Stimulated activated naive CD8-positive, alpha-beta T cell treated with anti-CD3 and anti-CD28 coated beads, Interleukin-15, amount 100 ng/mL, for 72 hours (primary cell): ENCODE data around the gene ARHGDIG.
A peak's percentile ranks its signal among the peaks of the same experiment; 100 is the strongest.
"Not testable (repeated sequence)": the region's sequence is repeated elsewhere in the genome, so short reads cannot be mapped to it uniquely, and the experiment has no call there.

ENCODE experiments used
- ATAC-seq: fragments of 150-1000 bp; cut with Tn5 transposase; 2 replicates; pipeline ENCODE4 v1.10.0; 2021; ENCODE audit warnings: mild to moderate bottlenecking, moderate library complexity
- DNase-seq, 2 donors: peaks; one replicate each; pipeline ENCODE4 v3.0.0; 2021 to 2022
- H3K27ac Mint-ChIP-seq, 2 donors: one replicate each; pipeline ENCODE4 v1.8.0; 2022; ENCODE audit warnings: mild to moderate bottlenecking in 2 of 2, mixed read lengths in 2 of 2, moderate library complexity in 2 of 2
- H3K27me3 Mint-ChIP-seq: one replicate; pipeline ENCODE4 v1.8.0; 2022; ENCODE audit warnings: mixed read lengths
- H3K4me1 Mint-ChIP-seq: one replicate; pipeline ENCODE4 v1.8.0; 2022; ENCODE audit warnings: mild to moderate bottlenecking, mixed read lengths
- H3K4me3 Mint-ChIP-seq, 2 donors: one replicate each; pipeline ENCODE4 v1.8.0; 2022; ENCODE audit warnings: mild to moderate bottlenecking in 2 of 2, mixed read lengths in 2 of 2, moderate library complexity in 1 of 2
- H3K9me3 Mint-ChIP-seq, 2 donors: one replicate each; pipeline ENCODE4 v1.8.0; 2022; ENCODE audit warnings: mixed read lengths in 2 of 2

Gene ARHGDIG

DNA sequence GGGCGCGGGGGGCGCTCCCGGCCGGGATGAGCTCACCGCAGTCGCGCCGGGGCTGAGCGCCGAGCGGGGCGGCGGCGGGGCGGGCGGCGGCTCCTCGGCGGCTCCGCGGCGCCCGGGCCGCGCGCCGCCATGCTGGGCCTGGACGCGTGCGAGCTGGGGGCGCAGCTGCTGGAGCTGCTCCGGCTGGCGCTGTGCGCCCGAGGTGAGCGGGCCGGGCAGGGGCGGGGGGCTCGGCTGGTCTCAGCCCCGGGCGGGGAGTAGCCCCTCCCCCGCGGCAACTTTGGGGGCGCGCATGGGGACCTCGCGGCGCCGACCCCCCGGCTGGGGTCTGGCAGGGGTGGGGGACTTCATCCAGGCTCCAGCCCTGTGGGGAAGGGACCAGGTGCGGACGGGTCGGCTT is at the start of gene ARHGDIG:
TSS of gene ARHGDIG (plus strand) at position 40 of the 400 bp plus-strand sequence. CDS start at position 130, 90 bp downstream.
- H3K4me3 Mint-ChIP-seq = peak within 1 kb of the TSS; percentile 26 to 45
- DNase-seq (no peak), ATAC-seq (peak; percentile 14)
- peaks cover 11% of the 10 kb centered on the region for H3K4me1 Mint-ChIP-seq
- H3K27me3 Mint-ChIP-seq = peaks cover 60% of the 10 kb centered on the region
- H3K27ac Mint-ChIP-seq = no peak within 1 kb of the TSS
- no peaks in the 10 kb centered on the region for H3K9me3 Mint-ChIP-seq

GRCh38 chr16:230949-231348 is 49.4 kb upstream of the ARHGDIG start:
- Mint-ChIP-seq H3K27me3 (no peaks in the 10 kb centered on the region), H3K4me3 (peak overlapping the region in 1 of 2 donors; percentile 24), H3K9me3 (no peaks in the 10 kb centered on the region), H3K4me1 (peaks cover 54% of the 10 kb centered on the region), H3K27ac (no peak overlapping the region)
- DNase-seq (no peak), ATAC-seq (no peak)

GRCh38 chr16:234468-235305 is 45.7 kb upstream of the ARHGDIG start, which contains the start of gene FAM234A:
TSS of gene FAM234A (plus strand) at chr16:234821. CDS start at chr16:254414, 19,593 bp downstream.
- Mint-ChIP-seq H3K27me3 (no peaks in the 10 kb centered on the region), H3K27ac (peak within 1 kb of the TSS; percentile 95 to 98), H3K4me1 (peaks cover 37% of the 10 kb centered on the region), H3K4me3 (peak within 1 kb of the TSS; percentile 85 to 96), H3K9me3 (no peaks in the 10 kb centered on the region)
- DNase-seq = peak; percentile 96 to 97
- peak; percentile 96 for ATAC-seq

GRCh38 chr16:239948-240277 is 40.5 kb upstream of the ARHGDIG start:
- peaks cover 52% of the 10 kb centered on the region for H3K4me1 Mint-ChIP-seq
- H3K4me3 Mint-ChIP-seq = no peak overlapping the region
- no peak for DNase-seq
- ATAC-seq = no peak
- H3K9me3 Mint-ChIP-seq = no peaks in the 10 kb centered on the region
- no peaks in the 10 kb centered on the region for H3K27me3 Mint-ChIP-seq
- H3K27ac Mint-ChIP-seq = no peak overlapping the region

GRCh38 chr16:240559-240958 is 39.8 kb upstream of the ARHGDIG start:
- ATAC-seq (no peak), DNase-seq (no peak)
- no peaks in the 10 kb centered on the region for H3K9me3 Mint-ChIP-seq
- H3K4me3 Mint-ChIP-seq = no peak overlapping the region
- peaks cover 45% of the 10 kb centered on the region for H3K4me1 Mint-ChIP-seq
- no peak overlapping the region for H3K27ac Mint-ChIP-seq
- no peaks in the 10 kb centered on the region for H3K27me3 Mint-ChIP-seq

DNA sequence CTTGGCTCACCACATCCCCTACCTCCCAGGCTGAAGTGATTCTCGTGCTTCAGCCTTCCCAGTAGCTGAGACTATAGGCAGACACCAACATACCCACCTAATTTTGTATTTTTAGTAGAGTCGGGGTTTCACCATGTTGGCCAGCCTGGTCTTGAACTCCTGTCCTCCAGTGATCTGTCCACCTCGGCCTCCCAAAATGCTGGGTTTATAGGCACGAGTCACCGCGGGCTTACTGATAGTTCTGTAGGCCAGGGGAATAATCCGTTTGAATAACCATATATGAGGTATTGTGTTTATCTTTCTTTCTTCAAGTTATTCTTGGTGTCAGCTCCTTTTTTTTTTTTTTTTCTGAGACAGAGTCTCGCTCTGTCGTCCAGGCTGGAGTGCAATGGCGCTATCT is 38.1 kb upstream of the ARHGDIG start:
- no peak for ATAC-seq
- Mint-ChIP-seq H3K4me3 (no peak overlapping the region), H3K9me3 (no peaks in the 10 kb centered on the region), H3K27ac (no peak overlapping the region), H3K4me1 (peaks cover 39% of the 10 kb centered on the region), H3K27me3 (no peaks in the 10 kb centered on the region)
- no peak for DNase-seq

DNA sequence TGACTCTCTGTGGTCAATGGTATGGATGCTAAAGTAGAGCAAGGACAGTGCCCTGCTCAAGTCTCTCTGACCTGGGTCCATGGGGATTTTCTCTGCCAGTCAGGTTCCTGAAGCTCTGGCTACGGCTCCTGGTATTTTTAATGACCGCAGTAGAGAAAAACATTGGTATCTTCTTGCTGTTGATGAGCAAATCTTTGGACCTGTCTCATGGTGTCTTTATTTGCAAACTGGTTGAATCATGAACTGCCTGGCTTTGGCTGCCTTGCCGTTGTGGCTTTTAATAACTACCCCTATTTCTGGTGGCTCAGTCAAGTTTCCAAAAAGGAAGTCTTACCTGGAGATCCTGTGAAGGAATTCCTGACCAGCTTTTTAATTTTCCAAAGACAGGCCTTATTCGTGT is 37.0 kb upstream of the ARHGDIG start:
- Mint-ChIP-seq H3K4me1 (peaks cover 35% of the 10 kb centered on the region), H3K9me3 (no peaks in the 10 kb centered on the region), H3K4me3 (no peak overlapping the region), H3K27me3 (no peaks in the 10 kb centered on the region), H3K27ac (no peak overlapping the region)
- DNase-seq (no peak), ATAC-seq (no peak)

- H3K4me3 Mint-ChIP-seq = no peak overlapping the region
- H3K9me3 Mint-ChIP-seq = no peaks in the 10 kb centered on the region
- peaks cover 28% of the 10 kb centered on the region for H3K4me1 Mint-ChIP-seq
- ATAC-seq = no peak
- H3K27ac Mint-ChIP-seq = no peak overlapping the region
- DNase-seq = no peak
- no peaks in the 10 kb centered on the region for H3K27me3 Mint-ChIP-seq
These were observed 35.3 kb upstream of the ARHGDIG start for GRCh38 chr16:245105-245504.

- no peak for ATAC-seq
- Mint-ChIP-seq H3K4me3 (no peak overlapping the region), H3K4me1 (peaks cover 21% of the 10 kb centered on the region), H3K27me3 (no peaks in the 10 kb centered on the region), H3K9me3 (no peaks in the 10 kb centered on the region), H3K27ac (no peak overlapping the region)
- no peak for DNase-seq
These were observed 33.4 kb upstream of the ARHGDIG start for GRCh38 chr16:247027-247426.

DNA sequence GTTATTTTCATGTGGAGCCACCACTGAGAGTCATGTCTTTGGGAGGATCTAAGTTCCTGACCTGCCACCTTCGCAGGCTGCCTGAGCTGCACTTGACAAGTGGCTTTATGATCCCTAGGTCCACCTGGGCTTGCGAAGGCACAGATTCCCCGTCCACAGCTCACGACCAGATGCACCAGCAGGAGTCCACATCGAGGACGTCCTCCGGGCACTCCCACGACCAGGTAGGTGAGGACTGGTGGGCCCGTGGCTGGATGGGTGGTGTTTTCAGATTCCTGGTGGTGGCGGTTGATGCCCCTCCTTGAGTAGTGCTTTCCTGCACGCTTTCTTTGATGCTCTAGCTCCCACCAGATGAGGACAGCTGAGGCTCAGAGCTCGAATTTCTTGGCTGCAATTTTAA is 31.0 kb upstream of the ARHGDIG start:
- H3K27ac Mint-ChIP-seq = no peak overlapping the region
- no peak for DNase-seq
- no peak for ATAC-seq
- H3K27me3 Mint-ChIP-seq = no peaks in the 10 kb centered on the region
- no peak overlapping the region for H3K4me3 Mint-ChIP-seq
- H3K4me1 Mint-ChIP-seq = peaks cover 33% of the 10 kb centered on the region
- H3K9me3 Mint-ChIP-seq = no peaks in the 10 kb centered on the region

- Mint-ChIP-seq H3K9me3 (no peaks in the 10 kb centered on the region), H3K4me1 (peaks cover 40% of the 10 kb centered on the region), H3K4me3 (peak overlapping the region; percentile 79 to 84), H3K27ac (peak overlapping the region; percentile 59 to 68), H3K27me3 (no peaks in the 10 kb centered on the region)
- DNase-seq (peak; percentile 22 to 54), ATAC-seq (peak; percentile 92)
These were observed 27.7 kb upstream of the ARHGDIG start for GRCh38 chr16:252366-253337.

DNA sequence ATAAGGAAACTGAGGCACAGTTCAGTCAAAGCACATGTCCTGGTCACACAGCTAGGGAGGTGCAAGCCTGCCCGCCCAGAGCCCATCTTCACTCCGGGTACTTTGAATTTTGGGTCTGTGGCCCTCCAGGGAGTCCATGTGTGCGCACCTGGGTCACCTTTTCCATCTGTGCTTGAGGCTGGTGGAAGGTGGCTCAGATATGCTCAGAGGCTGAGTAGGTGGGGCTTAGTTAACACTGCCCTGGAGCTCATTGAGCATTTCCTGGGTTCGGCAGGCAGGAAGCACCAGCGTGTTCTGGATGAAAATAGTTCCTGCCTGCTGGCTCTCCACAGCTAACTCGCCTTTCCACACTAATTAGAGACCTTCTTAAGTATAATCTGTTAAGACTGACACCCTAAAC is 26.6 kb upstream of the ARHGDIG start:
- Mint-ChIP-seq H3K27ac (no peak overlapping the region), H3K9me3 (no peaks in the 10 kb centered on the region), H3K4me3 (peak overlapping the region; percentile 42 to 63), H3K27me3 (no peaks in the 10 kb centered on the region), H3K4me1 (peaks cover 40% of the 10 kb centered on the region)
- no peak for DNase-seq
- ATAC-seq = no peak

GRCh38 chr16:254461-254860 is 25.9 kb upstream of the ARHGDIG start:
- ATAC-seq = no peak
- H3K27me3 Mint-ChIP-seq = no peaks in the 10 kb centered on the region

DNA sequence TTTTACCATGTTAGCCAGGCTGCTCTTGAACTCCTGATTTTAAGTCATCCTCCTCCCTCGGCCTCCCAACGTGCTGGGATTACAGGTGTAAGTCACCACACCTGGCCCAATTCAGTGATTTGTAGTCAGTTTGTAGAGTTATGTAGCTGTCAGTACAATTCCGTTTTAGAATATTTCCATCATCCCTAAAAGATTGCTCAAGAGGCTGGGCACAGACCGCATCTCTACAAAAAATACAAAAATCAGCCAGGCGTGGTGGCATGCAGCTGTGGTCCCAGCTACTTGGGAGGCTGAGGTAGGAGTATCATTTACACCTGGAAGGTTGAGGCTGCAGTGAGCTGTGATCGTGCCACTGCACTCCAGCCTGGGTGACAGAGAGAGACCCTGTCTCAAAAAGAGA is 25.2 kb upstream of the ARHGDIG start:
- no peak for DNase-seq
- Mint-ChIP-seq H3K27me3 (no peaks in the 10 kb centered on the region), H3K4me1 (peaks cover 40% of the 10 kb centered on the region), H3K4me3 (no peak overlapping the region), H3K27ac (no peak overlapping the region), H3K9me3 (no peaks in the 10 kb centered on the region)
- ATAC-seq = no peak

More at GRCh38 chr16:254461-254860, 25.9 kb upstream of the ARHGDIG start:
- H3K4me3 Mint-ChIP-seq = no peak overlapping the region
- no peak overlapping the region for H3K27ac Mint-ChIP-seq
- H3K4me1 Mint-ChIP-seq = peaks cover 40% of the 10 kb centered on the region
- no peaks in the 10 kb centered on the region for H3K9me3 Mint-ChIP-seq
- DNase-seq = no peak

DNA sequence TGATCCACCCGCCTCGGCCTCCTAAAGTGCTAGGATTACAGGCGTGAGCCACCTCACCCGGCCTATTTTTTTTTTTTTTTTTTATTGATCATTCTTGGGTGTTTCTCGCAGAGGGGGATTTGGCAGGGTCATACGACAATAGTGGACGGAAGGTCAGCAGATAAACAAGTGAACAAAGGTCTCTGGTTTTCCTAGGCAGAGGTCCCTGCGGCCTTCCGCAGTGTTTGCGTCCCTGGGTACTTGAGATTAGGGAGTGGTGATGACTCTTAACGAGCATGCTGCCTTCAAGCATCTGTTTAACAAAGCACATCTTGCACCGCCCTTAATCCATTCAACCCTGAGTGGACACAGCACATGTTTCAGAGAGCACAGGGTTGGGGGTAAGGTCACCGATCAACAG is 22.3 kb upstream of the ARHGDIG start:
- DNase-seq, ATAC-seq, H3K4me3 Mint-ChIP-seq, H3K27ac Mint-ChIP-seq, H3K27me3 Mint-ChIP-seq, H3K9me3 Mint-ChIP-seq: not testable (repeated sequence)
- peaks cover 21% of the 10 kb centered on the region for H3K4me1 Mint-ChIP-seq

- no peak for ATAC-seq
These were observed 21.2 kb upstream of the ARHGDIG start for GRCh38 chr16:259226-259625.

More at GRCh38 chr16:259226-259625, 21.2 kb upstream of the ARHGDIG start:
- peak overlapping the region; percentile 59 to 72 for H3K27ac Mint-ChIP-seq
- H3K4me3 Mint-ChIP-seq = no peak overlapping the region
- H3K4me1 Mint-ChIP-seq = peaks cover 10% of the 10 kb centered on the region
- H3K9me3 Mint-ChIP-seq = no peaks in the 10 kb centered on the region
- no peaks in the 10 kb centered on the region for H3K27me3 Mint-ChIP-seq
- no peak for DNase-seq
